ENCODE measurements around the gene CLNK.

CLNK gene

GRCh38 chr4:10460313-10461047 is 224.1 kb downstream of the CLNK start:
- H3K36me3 ChIP-seq (replicated peaks; ENCODE audit: low read depth, low read length): no peaks in the 10 kb centered on the region
- H3K27me3 ChIP-seq (ENCODE audit: low read depth, low read length): no peaks in the 10 kb centered on the region
- H3K4me2 ChIP-seq (ENCODE audit: low read length): peak overlapping the region; percentile 82
- no peaks in the 10 kb centered on the region for H3K9me3 ChIP-seq (ENCODE audit: insufficient read depth, low read length)
- H3K9ac ChIP-seq (ENCODE audit: low read length): peak overlapping the region; percentile 52; the same call in 1 of the 2 replicates
- no peaks in the 10 kb centered on the region for H4K20me1 ChIP-seq (ENCODE audit: insufficient read depth, low read length)
- H3K79me2 ChIP-seq (ENCODE audit: low read length): no peaks in the 10 kb centered on the region
- peak overlapping the region; percentile 88 for H2AFZ ChIP-seq (ENCODE audit: low read depth, low read length)
- H3K4me3 ChIP-seq (ENCODE audit: low read length): peak overlapping the region; percentile 79
- H3K27ac ChIP-seq (ENCODE audit: low read length): no peak overlapping the region
- peaks cover 4% of the 10 kb centered on the region for H3K4me1 ChIP-seq (ENCODE audit: low read length)
- TF ChIP-seq CTCF (IDR thresholded peaks at IDR 0.05; ENCODE audit: low read depth, low read length) (no peak), EZH2phosphoT487 (IDR thresholded peaks at IDR 0.05; ENCODE audit: low read depth) (no peak)

- Histone ChIP-seq H3K9ac (ENCODE audit: low read length) (no peak overlapping the region), H3K27ac (ENCODE audit: low read length) (no peak overlapping the region), H3K9me3 (ENCODE audit: insufficient read depth, low read length) (no peaks in the 10 kb centered on the region), H3K4me3 (ENCODE audit: low read length) (no peak overlapping the region), H2AFZ (ENCODE audit: low read depth, low read length) (no peak overlapping the region), H3K4me1 (ENCODE audit: low read length) (peaks cover 4% of the 10 kb centered on the region), H4K20me1 (ENCODE audit: insufficient read depth, low read length) (no peaks in the 10 kb centered on the region), H3K4me2 (ENCODE audit: low read length) (no peak overlapping the region), H3K36me3 (replicated peaks; ENCODE audit: low read depth, low read length) (no peaks in the 10 kb centered on the region), H3K27me3 (ENCODE audit: low read depth, low read length) (no peaks in the 10 kb centered on the region), H3K79me2 (ENCODE audit: low read length) (no peaks in the 10 kb centered on the region)
- no peak for TF ChIP-seq EZH2phosphoT487 (IDR thresholded peaks at IDR 0.05; ENCODE audit: low read depth)
- TF ChIP-seq CTCF (IDR thresholded peaks at IDR 0.05; ENCODE audit: low read depth, low read length): no peak
These were observed 225.3 kb downstream of the CLNK start for GRCh38 chr4:10459305-10459704.

- no peak overlapping the region for H3K27ac ChIP-seq (ENCODE audit: low read length)
- H3K9me3 ChIP-seq (ENCODE audit: insufficient read depth, low read length): no peaks in the 10 kb centered on the region
- H4K20me1 ChIP-seq (ENCODE audit: insufficient read depth, low read length): no peaks in the 10 kb centered on the region
- no peaks in the 10 kb centered on the region for H3K36me3 ChIP-seq (replicated peaks; ENCODE audit: low read depth, low read length)
- no peak for TF ChIP-seq CTCF (IDR thresholded peaks at IDR 0.05; ENCODE audit: low read depth, low read length)
- TF ChIP-seq EZH2phosphoT487 (IDR thresholded peaks at IDR 0.05; ENCODE audit: low read depth): no peak
- no peaks in the 10 kb centered on the region for H3K79me2 ChIP-seq (ENCODE audit: low read length)
- H3K4me1 ChIP-seq (ENCODE audit: low read length): peaks cover 4% of the 10 kb centered on the region
- no peak overlapping the region for H3K4me2 ChIP-seq (ENCODE audit: low read length)
- H3K27me3 ChIP-seq (ENCODE audit: low read depth, low read length): no peaks in the 10 kb centered on the region
- H2AFZ ChIP-seq (ENCODE audit: low read depth, low read length): no peak overlapping the region
- no peak overlapping the region for H3K4me3 ChIP-seq (ENCODE audit: low read length)
- H3K9ac ChIP-seq (ENCODE audit: low read length): no peak overlapping the region
These were observed 226.4 kb downstream of the CLNK start for GRCh38 chr4:10458177-10458576.

- no peaks in the 10 kb centered on the region for H3K36me3 ChIP-seq (replicated peaks; ENCODE audit: low read depth, low read length)
- H3K27ac ChIP-seq (ENCODE audit: low read length): no peak within 1 kb of the TSS
- no peaks in the 10 kb centered on the region for H3K79me2 ChIP-seq (ENCODE audit: low read length)
- H3K9ac ChIP-seq (ENCODE audit: low read length): no peak within 1 kb of the TSS
- no peak within 1 kb of the TSS for H2AFZ ChIP-seq (ENCODE audit: low read depth, low read length)
- no peaks in the 10 kb centered on the region for H3K27me3 ChIP-seq (ENCODE audit: low read depth, low read length)
- no peak for TF ChIP-seq CTCF (IDR thresholded peaks at IDR 0.05; ENCODE audit: low read depth, low read length)
- TF ChIP-seq EZH2phosphoT487 (IDR thresholded peaks at IDR 0.05; ENCODE audit: low read depth): no peak
- H3K9me3 ChIP-seq (ENCODE audit: insufficient read depth, low read length): no peaks in the 10 kb centered on the region
- H3K4me2 ChIP-seq (ENCODE audit: low read length): no peak within 1 kb of the TSS
- peaks cover 4% of the 10 kb centered on the region for H3K4me1 ChIP-seq (ENCODE audit: low read length)
- no peaks in the 10 kb centered on the region for H4K20me1 ChIP-seq (ENCODE audit: insufficient read depth, low read length)
- H3K4me3 ChIP-seq (ENCODE audit: low read length): no peak within 1 kb of the TSS
These were observed 227.2 kb downstream of the CLNK start, which contains the start of gene ZNF518B for GRCh38 chr4:10457255-10457801. ZNF518B (minus strand) TSS chr4:10457426; CDS start chr4:10446328, 11,098 bp downstream.

Data from OCI-LY3 (cell line).